Measurements from ENCODE around the gene CKS1B. TPM values are rescaled to one million over a fixed set of nuclear protein-coding genes. Genes with fewer than 3 reads are reported as not detected.

The CKS1B gene
- total RNA-seq, 2 experiments from 2014 or later, result 204 to 230 TPM

- TF ChIP-seq EZH2phosphoT487 (IDR thresholded peaks at IDR 0.05; ENCODE audit: borderline replicate concordance, low read depth, low read length), result no peak
- TF ChIP-seq, protein P1, sequence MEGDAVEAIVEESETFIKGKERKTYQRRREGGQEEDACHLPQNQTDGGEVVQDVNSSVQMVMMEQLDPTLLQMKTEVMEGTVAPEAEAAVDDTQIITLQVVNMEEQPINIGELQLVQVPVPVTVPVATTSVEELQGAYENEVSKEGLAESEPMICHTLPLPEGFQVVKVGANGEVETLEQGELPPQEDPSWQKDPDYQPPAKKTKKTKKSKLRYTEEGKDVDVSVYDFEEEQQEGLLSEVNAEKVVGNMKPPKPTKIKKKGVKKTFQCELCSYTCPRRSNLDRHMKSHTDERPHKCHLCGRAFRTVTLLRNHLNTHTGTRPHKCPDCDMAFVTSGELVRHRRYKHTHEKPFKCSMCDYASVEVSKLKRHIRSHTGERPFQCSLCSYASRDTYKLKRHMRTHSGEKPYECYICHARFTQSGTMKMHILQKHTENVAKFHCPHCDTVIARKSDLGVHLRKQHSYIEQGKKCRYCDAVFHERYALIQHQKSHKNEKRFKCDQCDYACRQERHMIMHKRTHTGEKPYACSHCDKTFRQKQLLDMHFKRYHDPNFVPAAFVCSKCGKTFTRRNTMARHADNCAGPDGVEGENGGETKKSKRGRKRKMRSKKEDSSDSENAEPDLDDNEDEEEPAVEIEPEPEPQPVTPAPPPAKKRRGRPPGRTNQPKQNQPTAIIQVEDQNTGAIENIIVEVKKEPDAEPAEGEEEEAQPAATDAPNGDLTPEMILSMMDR (conservative IDR thresholded peaks at IDR 0.05; ENCODE audit: low read length), result no peak
- ChIA-PET POLR2A (interaction anchor here (2.1 kb wide), 1 partner anchor 18 kb away, joined by 5 read pairs; the partner anchor contains the start of gene FLAD1), CTCF (ENCODE audit: unreplicated experiment) (interaction anchor here (0.6 kb wide), 1 partner anchor 45 kb away, joined by 4 read pairs; no protein-coding TSS in a partner anchor)
- H3K9me3 ChIP-seq (ENCODE audit: low read length), result no peaks in the 10 kb centered on the region
- H3K4me3 ChIP-seq (ENCODE audit: low read depth, low read length, poor library complexity, severe bottlenecking), result no peak overlapping the region
- no peak overlapping the region for H2AFZ ChIP-seq (ENCODE audit: low read length)
- intact Hi-C loops (cut with micrococcal nuclease; ENCODE audit: unreplicated experiment), result no loop called here
- H3K9me2 ChIP-seq (ENCODE audit: insufficient read depth, low read length), result no peaks in the 10 kb centered on the region
- BruUV-seq (replicated peaks), result no TSS peak
- peaks cover 8% of the 10 kb centered on the region for H3K79me2 ChIP-seq (ENCODE audit: insufficient read depth, low read depth, low read length)
- peaks cover 24% of the 10 kb centered on the region for H3K4me1 ChIP-seq (ENCODE audit: insufficient read depth, low read length, poor library complexity, severe bottlenecking)
- no peaks in the 10 kb centered on the region for H4K20me1 ChIP-seq (ENCODE audit: insufficient read depth, low read length)
- no peak overlapping the region for H3K4me2 ChIP-seq (ENCODE audit: low read length)
- H3K27ac ChIP-seq (ENCODE audit: low read depth, low read length, poor library complexity, severe bottlenecking), result no peak overlapping the region
- no peak for DNase-seq (ENCODE audit: low spot score)
- H3K36me3 ChIP-seq (ENCODE audit: insufficient read depth, low read length), result peaks cover 78% of the 10 kb centered on the region
These were observed 8.4 kb upstream of the CKS1B start for GRCh38 chr1:154966111-154966510.

GRCh38 chr1:154967331-154967950 is 7.0 kb upstream of the CKS1B start:
- no TSS peak for BruUV-seq (replicated peaks)
- Histone ChIP-seq H3K27ac (ENCODE audit: low read depth, low read length, poor library complexity, severe bottlenecking) (no peak overlapping the region), H2AFZ (ENCODE audit: low read length) (no peak overlapping the region), H3K4me2 (ENCODE audit: low read length) (no peak overlapping the region), H3K79me2 (ENCODE audit: insufficient read depth, low read depth, low read length) (peaks cover 19% of the 10 kb centered on the region), H3K9me3 (ENCODE audit: low read length) (no peaks in the 10 kb centered on the region), H3K9me2 (ENCODE audit: insufficient read depth, low read length) (no peaks in the 10 kb centered on the region), H4K20me1 (ENCODE audit: insufficient read depth, low read length) (no peaks in the 10 kb centered on the region), H3K4me3 (ENCODE audit: low read depth, low read length, poor library complexity, severe bottlenecking) (no peak overlapping the region), H3K4me1 (ENCODE audit: insufficient read depth, low read length, poor library complexity, severe bottlenecking) (peaks cover 31% of the 10 kb centered on the region), H3K36me3 (ENCODE audit: insufficient read depth, low read length) (peaks cover 80% of the 10 kb centered on the region)
- intact Hi-C loops (cut with micrococcal nuclease; ENCODE audit: unreplicated experiment), result no loop called here
- no peak for TF ChIP-seq EZH2phosphoT487 (IDR thresholded peaks at IDR 0.05; ENCODE audit: borderline replicate concordance, low read depth, low read length)
- TF ChIP-seq, protein P1 (conservative IDR thresholded peaks at IDR 0.05; ENCODE audit: low read length), result no peak
- ChIA-PET CTCF (ENCODE audit: unreplicated experiment) (no interaction called here), POLR2A (interaction anchor here (2.1 kb wide), 1 partner anchor 16 kb away, joined by 5 read pairs; the partner anchor contains the start of gene FLAD1)
- no peak for DNase-seq (ENCODE audit: low spot score)

DNA sequence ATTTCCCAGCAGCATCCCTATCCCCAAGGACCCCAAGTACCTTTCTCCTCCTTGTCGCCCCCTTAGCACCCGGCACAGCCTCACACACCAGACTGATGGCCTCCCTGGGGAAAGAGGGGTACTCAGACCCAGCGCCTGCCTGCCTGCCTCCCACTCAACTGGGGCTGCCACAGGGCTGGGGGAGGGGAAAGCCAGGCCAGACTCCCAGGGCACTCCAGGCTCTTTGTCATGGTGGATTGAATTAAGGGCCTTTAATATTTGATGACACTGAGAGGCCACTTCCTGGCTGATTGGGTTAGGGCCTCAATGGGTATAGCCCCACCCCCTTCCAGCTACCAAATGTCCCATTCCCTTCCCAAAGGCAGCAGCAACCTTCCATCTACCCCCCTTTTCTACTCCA is 5.8 kb upstream of the CKS1B start:
- intact Hi-C loops (cut with micrococcal nuclease; ENCODE audit: unreplicated experiment), result no loop called here
- H3K9me2 ChIP-seq (ENCODE audit: insufficient read depth, low read length), result no peaks in the 10 kb centered on the region
- ChIA-PET POLR2A (no interaction called here), CTCF (ENCODE audit: unreplicated experiment) (no interaction called here)
- peaks cover 30% of the 10 kb centered on the region for H3K4me1 ChIP-seq (ENCODE audit: insufficient read depth, low read length, poor library complexity, severe bottlenecking)
- no peak overlapping the region for H3K4me3 ChIP-seq (ENCODE audit: low read depth, low read length, poor library complexity, severe bottlenecking)
- no peak overlapping the region for H3K4me2 ChIP-seq (ENCODE audit: low read length)
- H2AFZ ChIP-seq (ENCODE audit: low read length), result no peak overlapping the region
- H3K79me2 ChIP-seq (ENCODE audit: insufficient read depth, low read depth, low read length), result peaks cover 32% of the 10 kb centered on the region
- no peak for TF ChIP-seq EZH2phosphoT487 (IDR thresholded peaks at IDR 0.05; ENCODE audit: borderline replicate concordance, low read depth, low read length)
- TF ChIP-seq, protein P1 (conservative IDR thresholded peaks at IDR 0.05; ENCODE audit: low read length), result no peak
- H3K27ac ChIP-seq (ENCODE audit: low read depth, low read length, poor library complexity, severe bottlenecking), result no peak overlapping the region
- no peaks in the 10 kb centered on the region for H4K20me1 ChIP-seq (ENCODE audit: insufficient read depth, low read length)
- no peaks in the 10 kb centered on the region for H3K9me3 ChIP-seq (ENCODE audit: low read length)
- H3K36me3 ChIP-seq (ENCODE audit: insufficient read depth, low read length), result peaks cover 70% of the 10 kb centered on the region
- no TSS peak for BruUV-seq (replicated peaks)
- DNase-seq (ENCODE audit: low spot score), result no peak

All from OCI-LY7 (cell line).